Measurements from ENCODE around the gene MCMBP. TPM values are rescaled to one million over a fixed set of nuclear protein-coding genes. Genes with fewer than 3 reads are reported as not detected.

Gene MCMBP
- total and polyA plus RNA-seq, 2 donors (not counting 3 experiments of a cell fraction or from before 2014, with no cell fraction given): 44.8 to 62.5 TPM

- CTCF ChIA-PET: interaction anchor here (1.0 to 1.5 kb wide), 4 partner anchors 11 to 51 kb away, joined by 3 to 15 read pairs (median 4); no protein-coding TSS in a partner anchor
These were observed 70.6 kb downstream of the MCMBP start for GRCh38 chr10:119801998-119802538.

GRCh38 chr10:119801176-119801575, 71.5 kb downstream of the MCMBP start:
- POLR2A ChIA-PET: no interaction called here
- peaks cover 9% of the 10 kb centered on the region for H3K4me1 ChIP-seq (ENCODE audit: control insufficient read depth, extremely low read depth, insufficient read depth, low read length)
- no peak overlapping the region for H3K4me3 ChIP-seq (replicated peaks in 1 of 3; ENCODE audit: insufficient read depth in 1 of 3, low read depth in 1 of 3, low read length in 3 of 3)
- intact Hi-C loops (cut with micrococcal nuclease): no loop called here
- no peak for FAIRE-seq
- CTCF ChIA-PET: no interaction called here
- no peak for TF ChIP-seq POLR2AphosphoS5 (IDR thresholded peaks at IDR 0.05; ENCODE audit: insufficient read depth, low read depth, low read length)
- TF ChIP-seq MAX (IDR thresholded peaks at IDR 0.05; ENCODE audit: insufficient read depth, insufficient read length): no peak
- TF ChIP-seq FOS (IDR thresholded peaks at IDR 0.05; ENCODE audit: borderline replicate concordance, insufficient read depth, low read length): no peak
- TF ChIP-seq POLR2A (IDR thresholded peaks at IDR 0.05; ENCODE audit: low read depth, low read length): no peak
- no peak for TF ChIP-seq MYC (IDR thresholded peaks at IDR 0.05; ENCODE audit: low read depth, low read length)
- TF ChIP-seq JUN (IDR thresholded peaks at IDR 0.05; ENCODE audit: borderline replicate concordance, insufficient read depth, insufficient read length, low read depth): no peak
- no peak for TF ChIP-seq CTCF (IDR thresholded peaks at IDR 0.05; ENCODE audit: extremely low read depth in 1 of 2, insufficient read depth in 1 of 2, low read depth in 1 of 2, low read length in 2 of 2)
- no peak for TF ChIP-seq EZH2 (IDR thresholded peaks at IDR 0.05; ENCODE audit: borderline replicate concordance, low read depth, low read length, severe bottlenecking)
- TF ChIP-seq GATA2 (IDR thresholded peaks at IDR 0.05; ENCODE audit: insufficient read depth, insufficient read length, low read depth, low read length): no peak
- no peak overlapping the region for H3K27ac ChIP-seq (ENCODE audit: insufficient read depth, low read depth, low read length)
- no peak overlapping the region for H2AFZ ChIP-seq (ENCODE audit: low read depth, low read length)
- no TSS peak for BruUV-seq (replicated peaks)
- no peaks in the 10 kb centered on the region for H3K27me3 ChIP-seq (ENCODE audit: control insufficient read depth in 2 of 2, insufficient read depth in 2 of 2, low read length in 2 of 2)
- H3K36me3 ChIP-seq (ENCODE audit: control insufficient read depth in 2 of 2, extremely low read depth in 1 of 2, insufficient read depth in 2 of 2, low read length in 2 of 2): no peaks in the 10 kb centered on the region
- no peaks in the 10 kb centered on the region for H4K20me1 ChIP-seq (replicated peaks; ENCODE audit: control insufficient read depth, extremely low read depth, insufficient read depth, low read length)
- H3K9me1 ChIP-seq (replicated peaks; ENCODE audit: control insufficient read depth, extremely low read depth, insufficient read depth, low read length): no peaks in the 10 kb centered on the region
- no peak overlapping the region for H3K9ac ChIP-seq (replicated peaks; ENCODE audit: extremely low read depth, insufficient read depth, low read length)
- no peak overlapping the region for H3K4me2 ChIP-seq (ENCODE audit: insufficient read depth, low read length)
- no peaks in the 10 kb centered on the region for H3K79me2 ChIP-seq (ENCODE audit: control insufficient read depth, insufficient read depth, low read length)
- H3K9me3 ChIP-seq (replicated peaks; ENCODE audit: control insufficient read depth, insufficient read depth, low read length): no peaks in the 10 kb centered on the region
- DNase-seq (ENCODE audit: low read depth, low spot score): no peak
- dilution Hi-C loops (cut with MboI; ENCODE audit: extremely low pct_ligation_motif_present, low sequenced_read_pairs): no loop called here

More at GRCh38 chr10:119801998-119802538, 70.6 kb downstream of the MCMBP start:
- H2AFZ ChIP-seq (ENCODE audit: low read depth, low read length): no peak overlapping the region
- H3K27me3 ChIP-seq (ENCODE audit: control insufficient read depth in 2 of 2, insufficient read depth in 2 of 2, low read length in 2 of 2): no peaks in the 10 kb centered on the region
- no peaks in the 10 kb centered on the region for H3K36me3 ChIP-seq (ENCODE audit: control insufficient read depth in 2 of 2, extremely low read depth in 1 of 2, insufficient read depth in 2 of 2, low read length in 2 of 2)
- dilution Hi-C loops (cut with MboI; ENCODE audit: extremely low pct_ligation_motif_present, low sequenced_read_pairs) (no loop called here), intact Hi-C loops (cut with micrococcal nuclease) (loop anchor here (2.0 kb wide), 1 partner anchor 21 kb away; no protein-coding TSS in a partner anchor)
- POLR2A ChIA-PET: no interaction called here
- H3K4me2 ChIP-seq (ENCODE audit: insufficient read depth, low read length): no peak overlapping the region
- no peak for FAIRE-seq
- H3K4me3 ChIP-seq (replicated peaks in 1 of 3; ENCODE audit: insufficient read depth in 1 of 3, low read depth in 1 of 3, low read length in 3 of 3): no peak overlapping the region
- no peak overlapping the region for H3K9ac ChIP-seq (replicated peaks; ENCODE audit: extremely low read depth, insufficient read depth, low read length)
- no peaks in the 10 kb centered on the region for H3K9me1 ChIP-seq (replicated peaks; ENCODE audit: control insufficient read depth, extremely low read depth, insufficient read depth, low read length)
- no peak for DNase-seq (ENCODE audit: low read depth, low spot score)
- no TSS peak for BruUV-seq (replicated peaks)
- no peaks in the 10 kb centered on the region for H3K9me3 ChIP-seq (replicated peaks; ENCODE audit: control insufficient read depth, insufficient read depth, low read length)
- peaks cover 12% of the 10 kb centered on the region for H3K4me1 ChIP-seq (ENCODE audit: control insufficient read depth, extremely low read depth, insufficient read depth, low read length)
- H3K79me2 ChIP-seq (ENCODE audit: control insufficient read depth, insufficient read depth, low read length): no peaks in the 10 kb centered on the region
- no peaks in the 10 kb centered on the region for H4K20me1 ChIP-seq (replicated peaks; ENCODE audit: control insufficient read depth, extremely low read depth, insufficient read depth, low read length)
- no peak overlapping the region for H3K27ac ChIP-seq (ENCODE audit: insufficient read depth, low read depth, low read length)
- TF ChIP-seq POLR2AphosphoS5 (IDR thresholded peaks at IDR 0.05; ENCODE audit: insufficient read depth, low read depth, low read length) (no peak), MYC (IDR thresholded peaks at IDR 0.05; ENCODE audit: low read depth, low read length) (no peak)

All from endothelial cell of umbilical vein (primary cell).